GM12878 (cell line): Measurements from ENCODE around the gene LMAN1L. TPM values are rescaled to one million over a fixed set of nuclear protein-coding genes. Genes with fewer than 3 reads are reported as not detected.

Experiments
- ATAC-seq: fragments of 200-7000 bp; cut with Tn5 transposase; 3 replicates; pipeline ENCODE4 v1.9.1; 2020; ENCODE audit warnings: mild to moderate bottlenecking, moderate library complexity
- BruUV-seq: library from RNA; stranded (reverse); fragments of 400-500 nt; replicated peaks from 2 replicates; lab custom pipeline; 2021; lab: Mats Ljungman, UMichigan
- CTCF ChIA-PET: fragments of 300-600 bp; sonication (Branson Sonifier 250); formaldehyde crosslinking; extraction: SDS; loops from one replicate; lab custom pipeline; 2021; ENCODE audit warnings: inconsistent platforms; lab: Yijun Ruan, JAX
- POLR2A ChIA-PET: fragments of 350-600 bp; formaldehyde crosslinking; extraction: SDS; loops from one replicate; lab custom pipeline; 2021; ENCODE audit warnings: inconsistent platforms; lab: Charles Lee
- RAD21 ChIA-PET: fragments of 300-600 bp; sonication (Branson Sonifier 250); formaldehyde crosslinking; loops from one replicate; lab custom pipeline; 2023; ENCODE audit warnings: antibody characterized with exemption; ENCODE audit not compliant: unreplicated experiment; lab: Charles Lee
- SMC1A ChIA-PET: fragments of 300-600 bp; sonication (Branson Sonifier 250); formaldehyde crosslinking; loops from one replicate; lab custom pipeline; 2023; ENCODE audit not compliant: unreplicated experiment, uncharacterized antibody; lab: Charles Lee
- DNase-seq: peaks from one replicate; pipeline ENCODE4 v3.0.0-alpha.2; 2011; ENCODE audit warnings: low read depth, low spot score
- FAIRE-seq: peaks from 3 replicates; lab custom pipeline; 2011; peaks lifted over from hg19 to GRCh38; lab: Jason Lieb, UNC
- H2AFZ ChIP-seq: 2 replicates; pipeline ENCODE4 v1.6.0; 2011; ENCODE audit warnings: low read depth, low read length, control low read depth; ENCODE audit not compliant: control insufficient read depth
- H3K27ac ChIP-seq: 2 replicates; pipeline ENCODE4 v1.5.1; 2011; ENCODE audit warnings: control low read depth; ENCODE audit not compliant: control insufficient read depth, insufficient read depth
- H3K27me3 ChIP-seq, 2 experiments: replicated peaks in 1 of 2; 2 replicates each; pipeline versions ENCODE4 v1.6.0 to v1.6.1; 2011; ENCODE audit warnings: low read length in 1 of 2; ENCODE audit not compliant: control insufficient read depth in 2 of 2, insufficient read depth in 2 of 2
- H3K36me3 ChIP-seq, 2 experiments: 2 replicates each; pipeline ENCODE4 v1.5.1; 2011; ENCODE audit warnings: low read length in 1 of 2; ENCODE audit not compliant: control insufficient read depth in 2 of 2, insufficient read depth in 2 of 2
- H3K4me1 ChIP-seq: 2 replicates; pipeline ENCODE4 v1.6.1; 2011; ENCODE audit warnings: mild to moderate bottlenecking, low read length, moderate library complexity, mixed read lengths; ENCODE audit not compliant: control insufficient read depth, insufficient read depth
- H3K4me2 ChIP-seq: 2 replicates; pipeline ENCODE4 v1.6.0; 2011; ENCODE audit warnings: control low read depth; ENCODE audit not compliant: control insufficient read depth, insufficient read depth
- H3K4me3 ChIP-seq: fragments of 200-600 bp; sonication (generic); 2 replicates; pipeline ENCODE4 v1.5.1; 2016
- H3K79me2 ChIP-seq: 2 replicates; pipeline ENCODE4 v1.6.0; 2011; ENCODE audit warnings: low read length; ENCODE audit not compliant: control insufficient read depth, insufficient read depth
- H3K9ac ChIP-seq: 2 replicates; pipeline ENCODE4 v1.8.0; 2011; ENCODE audit warnings: low read length, control low read depth, mixed read lengths; ENCODE audit not compliant: control insufficient read depth, insufficient read depth
- H3K9me3 ChIP-seq: replicated peaks from 3 replicates; pipeline ENCODE4 v1.5.1; 2011; ENCODE audit warnings: mild to moderate bottlenecking, low read length; ENCODE audit not compliant: control insufficient read depth, insufficient read depth
- H4K20me1 ChIP-seq: 2 replicates; pipeline ENCODE4 v1.6.0; 2011; ENCODE audit not compliant: control insufficient read depth, insufficient read depth
- E4F1 ChIP-seq: fragments of 450-650 bp; IDR thresholded peaks from 2 replicates; pipeline ENCODE4 v1.6.1; 2018; ENCODE audit warnings: borderline replicate concordance, mild to moderate bottlenecking; ENCODE audit not compliant: partially characterized antibody
- FOS ChIP-seq: IDR thresholded peaks from 3 replicates; pipeline ENCODE4 v1.6.1; 2011; ENCODE audit warnings: borderline replicate concordance; ENCODE audit not compliant: insufficient read length; ENCODE audit errors: extremely low read depth
- HDAC2 ChIP-seq: fragments of 200-600 bp; sonication (generic); IDR thresholded peaks from 2 replicates; pipeline ENCODE4 v1.6.1; 2017
- MYB ChIP-seq: fragments of 150-350 bp; IDR thresholded peaks from 2 replicates; pipeline ENCODE4 v1.6.1; 2014; ENCODE audit warnings: mild to moderate bottlenecking, low read depth, low read length, borderline replicate concordance
- NR2F1 ChIP-seq: fragments of 450-650 bp; conservative IDR thresholded peaks from 2 replicates; pipeline ENCODE4 v1.6.1; 2017; ENCODE audit warnings: mild to moderate bottlenecking
- SMC3 ChIP-seq: IDR thresholded peaks from 2 replicates; pipeline ENCODE4 v1.6.1; 2011; ENCODE audit warnings: low read length, improper control_type of control experiment, borderline replicate concordance
- TBL1XR1 ChIP-seq: IDR thresholded peaks from 2 replicates; pipeline ENCODE4 v1.6.1; 2012; ENCODE audit warnings: low read depth, low read length, improper control_type of control experiment
- WGBS: methylation state at CpG from one replicate; pipeline ENCODE4 v1.1.6; 2016; ENCODE audit warnings: low lambda C conversion rate; ENCODE audit not compliant: insufficient replicate concordance, insufficient coverage; ENCODE audit errors: missing lambda C conversion rate; 5-methylcytosine and 5-hydroxymethylcytosine counted together
- in situ Hi-C: fragments of 300-500 bp; cut with MboI; formaldehyde crosslinking; loops from 9 replicates; pipeline ENCODE4 v1.14.3; 2018; ENCODE audit warnings: mixed read lengths
- intact Hi-C: fragments of 100-400 bp; cut with micrococcal nuclease; formaldehyde crosslinking; loops from one replicate; pipeline ENCODE4 v1.14.2; 2022; ENCODE audit not compliant: unreplicated experiment
- polyA plus RNA-seq, 11 experiments: library from polyadenylated mRNA; depleted of rRNA in 4 of 11; unstranded in 6 of 11; stranded (reverse) in 5 of 11; fragments of >200 nt; fragmentation: Nextera tagmentation in 4 of 11; fragmentation: Illumina TruSeq in 1 of 11; extraction: Ambion mirVana in 4 of 11; extraction: Trizol in 1 of 11; gene quantifications; 1 replicate in 1 of 11; 2 replicates in 10 of 11; pipeline versions ENCODE4 v1.2.1 to v1.2.3, GENCODE V29; 2011 to 2016; ENCODE audit warnings: inconsistent platforms in 2 of 11, missing spikeins in 2 of 11, low read depth in 1 of 11
- total RNA-seq, 4 experiments: library from RNA; depleted of rRNA in 3 of 4; stranded (reverse); fragments of >200 nt in 3 of 4; fragmentation: Illumina TruSeq in 1 of 4; extraction: Trizol in 1 of 4; gene quantifications; 2 replicates each; pipeline versions ENCODE4 v1.2.1 to v1.2.3, GENCODE V29; 2013 to 2021
- TF ChIP-seq, protein P1 (sequence below): fragments of 450-650 bp; IDR thresholded peaks from 2 replicates; pipeline ENCODE4 v1.6.1; 2017; ENCODE audit warnings: antibody characterized with exemption, mild to moderate bottlenecking, moderate library complexity
- TF ChIP-seq, protein P2 (sequence below): fragments of 450-650 bp; IDR thresholded peaks from 2 replicates; pipeline ENCODE4 v1.6.1; 2017; ENCODE audit warnings: borderline replicate concordance
- TF ChIP-seq, protein P3 (sequence below): fragments of 450-650 bp; formaldehyde crosslinking; IDR thresholded peaks from 2 replicates; pipeline ENCODE4 v1.5.0; 2022; ENCODE audit warnings: mild to moderate bottlenecking, missing genetic modification characterization

Gene LMAN1L
- total and polyA plus RNA-seq, 10 of the 15 experiments (the other 5 are each of a cell fraction or from before 2014, with no cell fraction given) = not detected

- RAD21 ChIA-PET = no interaction called here
- BruUV-seq = no TSS peak
- DNase-seq (no peak), ATAC-seq (no peak), FAIRE-seq (no peak)
- Histone ChIP-seq H3K79me2 (no peaks in the 10 kb centered on the region; the same call in 1 of the 2 replicates), H3K27me3 (no peaks in the 10 kb centered on the region), H3K36me3 (peaks cover 36 to 46% of the 10 kb centered on the region in 2 experiments; a peak in 3 of 4 replicates), H3K9ac (no peak overlapping the region), H3K27ac (no peak overlapping the region), H3K9me3 (no peaks in the 10 kb centered on the region), H3K4me1 (peaks cover 5% of the 10 kb centered on the region), H4K20me1 (no peaks in the 10 kb centered on the region), H3K4me2 (no peak overlapping the region), H2AFZ (no peak overlapping the region), H3K4me3 (no peak overlapping the region)
- SMC1A ChIA-PET = interaction anchor here (1.0 kb wide), 1 partner anchor 19 kb away, joined by 3 read pairs; no protein-coding TSS in a partner anchor
- in situ Hi-C loops = no loop called here
- CTCF ChIA-PET = interaction anchor here (4.2 kb wide), 1 partner anchor 52 kb away, joined by 18 read pairs; no protein-coding TSS in a partner anchor
- intact Hi-C loops = no loop called here
- WGBS = 99% methylated on average over 4 of the region's 4 CpGs
- TF ChIP-seq TBL1XR1 (no peak), MYB (no peak), HDAC2 (no peak), SMC3 (no peak), FOS (no peak), NR2F1 (no peak), E4F1 (no peak)
- TF ChIP-seq, protein P1, sequence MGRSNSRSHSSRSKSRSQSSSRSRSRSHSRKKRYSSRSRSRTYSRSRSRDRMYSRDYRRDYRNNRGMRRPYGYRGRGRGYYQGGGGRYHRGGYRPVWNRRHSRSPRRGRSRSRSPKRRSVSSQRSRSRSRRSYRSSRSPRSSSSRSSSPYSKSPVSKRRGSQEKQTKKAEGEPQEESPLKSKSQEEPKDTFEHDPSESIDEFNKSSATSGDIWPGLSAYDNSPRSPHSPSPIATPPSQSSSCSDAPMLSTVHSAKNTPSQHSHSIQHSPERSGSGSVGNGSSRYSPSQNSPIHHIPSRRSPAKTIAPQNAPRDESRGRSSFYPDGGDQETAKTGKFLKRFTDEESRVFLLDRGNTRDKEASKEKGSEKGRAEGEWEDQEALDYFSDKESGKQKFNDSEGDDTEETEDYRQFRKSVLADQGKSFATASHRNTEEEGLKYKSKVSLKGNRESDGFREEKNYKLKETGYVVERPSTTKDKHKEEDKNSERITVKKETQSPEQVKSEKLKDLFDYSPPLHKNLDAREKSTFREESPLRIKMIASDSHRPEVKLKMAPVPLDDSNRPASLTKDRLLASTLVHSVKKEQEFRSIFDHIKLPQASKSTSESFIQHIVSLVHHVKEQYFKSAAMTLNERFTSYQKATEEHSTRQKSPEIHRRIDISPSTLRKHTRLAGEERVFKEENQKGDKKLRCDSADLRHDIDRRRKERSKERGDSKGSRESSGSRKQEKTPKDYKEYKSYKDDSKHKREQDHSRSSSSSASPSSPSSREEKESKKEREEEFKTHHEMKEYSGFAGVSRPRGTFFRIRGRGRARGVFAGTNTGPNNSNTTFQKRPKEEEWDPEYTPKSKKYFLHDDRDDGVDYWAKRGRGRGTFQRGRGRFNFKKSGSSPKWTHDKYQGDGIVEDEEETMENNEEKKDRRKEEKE = no peak
- TF ChIP-seq, protein P2, sequence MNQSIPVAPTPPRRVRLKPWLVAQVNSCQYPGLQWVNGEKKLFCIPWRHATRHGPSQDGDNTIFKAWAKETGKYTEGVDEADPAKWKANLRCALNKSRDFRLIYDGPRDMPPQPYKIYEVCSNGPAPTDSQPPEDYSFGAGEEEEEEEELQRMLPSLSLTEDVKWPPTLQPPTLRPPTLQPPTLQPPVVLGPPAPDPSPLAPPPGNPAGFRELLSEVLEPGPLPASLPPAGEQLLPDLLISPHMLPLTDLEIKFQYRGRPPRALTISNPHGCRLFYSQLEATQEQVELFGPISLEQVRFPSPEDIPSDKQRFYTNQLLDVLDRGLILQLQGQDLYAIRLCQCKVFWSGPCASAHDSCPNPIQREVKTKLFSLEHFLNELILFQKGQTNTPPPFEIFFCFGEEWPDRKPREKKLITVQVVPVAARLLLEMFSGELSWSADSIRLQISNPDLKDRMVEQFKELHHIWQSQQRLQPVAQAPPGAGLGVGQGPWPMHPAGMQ = no peak
- TF ChIP-seq, protein P3, sequence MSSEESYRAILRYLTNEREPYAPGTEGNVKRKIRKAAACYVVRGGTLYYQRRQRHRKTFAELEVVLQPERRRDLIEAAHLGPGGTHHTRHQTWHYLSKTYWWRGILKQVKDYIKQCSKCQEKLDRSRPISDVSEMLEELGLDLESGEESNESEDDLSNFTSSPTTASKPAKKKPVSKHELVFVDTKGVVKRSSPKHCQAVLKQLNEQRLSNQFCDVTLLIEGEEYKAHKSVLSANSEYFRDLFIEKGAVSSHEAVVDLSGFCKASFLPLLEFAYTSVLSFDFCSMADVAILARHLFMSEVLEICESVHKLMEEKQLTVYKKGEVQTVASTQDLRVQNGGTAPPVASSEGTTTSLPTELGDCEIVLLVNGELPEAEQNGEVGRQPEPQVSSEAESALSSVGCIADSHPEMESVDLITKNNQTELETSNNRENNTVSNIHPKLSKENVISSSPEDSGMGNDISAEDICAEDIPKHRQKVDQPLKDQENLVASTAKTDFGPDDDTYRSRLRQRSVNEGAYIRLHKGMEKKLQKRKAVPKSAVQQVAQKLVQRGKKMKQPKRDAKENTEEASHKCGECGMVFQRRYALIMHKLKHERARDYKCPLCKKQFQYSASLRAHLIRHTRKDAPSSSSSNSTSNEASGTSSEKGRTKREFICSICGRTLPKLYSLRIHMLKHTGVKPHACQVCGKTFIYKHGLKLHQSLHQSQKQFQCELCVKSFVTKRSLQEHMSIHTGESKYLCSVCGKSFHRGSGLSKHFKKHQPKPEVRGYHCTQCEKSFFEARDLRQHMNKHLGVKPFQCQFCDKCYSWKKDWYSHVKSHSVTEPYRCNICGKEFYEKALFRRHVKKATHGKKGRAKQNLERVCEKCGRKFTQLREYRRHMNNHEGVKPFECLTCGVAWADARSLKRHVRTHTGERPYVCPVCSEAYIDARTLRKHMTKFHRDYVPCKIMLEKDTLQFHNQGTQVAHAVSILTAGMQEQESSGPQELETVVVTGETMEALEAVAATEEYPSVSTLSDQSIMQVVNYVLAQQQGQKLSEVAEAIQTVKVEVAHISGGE = no peak
- POLR2A ChIA-PET = no interaction called here
These were observed 37.8 kb downstream of the LMAN1L start for GRCh38 chr15:74850393-74850792.
